GM12878 (cell line): ENCODE results near the gene ADPRM. TPM values are rescaled to one million over a fixed set of nuclear protein-coding genes. Genes with fewer than 3 reads are reported as not detected.

Experiments
- ATAC-seq: fragments of 200-7000 bp; cut with Tn5 transposase; 3 replicates; pipeline ENCODE4 v1.9.1; 2020; ENCODE audit warnings: mild to moderate bottlenecking, moderate library complexity
- BruUV-seq: library from RNA; stranded (reverse); fragments of 400-500 nt; replicated peaks from 2 replicates; lab custom pipeline; 2021; lab: Mats Ljungman, UMichigan
- CTCF ChIA-PET: fragments of 300-600 bp; sonication (Branson Sonifier 250); formaldehyde crosslinking; extraction: SDS; loops from one replicate; lab custom pipeline; 2021; ENCODE audit warnings: inconsistent platforms; lab: Yijun Ruan, JAX
- POLR2A ChIA-PET: fragments of 350-600 bp; formaldehyde crosslinking; extraction: SDS; loops from one replicate; lab custom pipeline; 2021; ENCODE audit warnings: inconsistent platforms; lab: Charles Lee
- RAD21 ChIA-PET: fragments of 300-600 bp; sonication (Branson Sonifier 250); formaldehyde crosslinking; loops from one replicate; lab custom pipeline; 2023; ENCODE audit warnings: antibody characterized with exemption; ENCODE audit not compliant: unreplicated experiment; lab: Charles Lee
- SMC1A ChIA-PET: fragments of 300-600 bp; sonication (Branson Sonifier 250); formaldehyde crosslinking; loops from one replicate; lab custom pipeline; 2023; ENCODE audit not compliant: unreplicated experiment, uncharacterized antibody; lab: Charles Lee
- DNase-seq: peaks from one replicate; pipeline ENCODE4 v3.0.0-alpha.2; 2011; ENCODE audit warnings: low read depth, low spot score
- FAIRE-seq: peaks from 3 replicates; lab custom pipeline; 2011; peaks lifted over from hg19 to GRCh38; lab: Jason Lieb, UNC
- H2AFZ ChIP-seq: 2 replicates; pipeline ENCODE4 v1.6.0; 2011; ENCODE audit warnings: low read depth, low read length, control low read depth; ENCODE audit not compliant: control insufficient read depth
- H3K27ac ChIP-seq: 2 replicates; pipeline ENCODE4 v1.5.1; 2011; ENCODE audit warnings: control low read depth; ENCODE audit not compliant: control insufficient read depth, insufficient read depth
- H3K27me3 ChIP-seq, 2 experiments: replicated peaks in 1 of 2; 2 replicates each; pipeline versions ENCODE4 v1.6.0 to v1.6.1; 2011; ENCODE audit warnings: low read length in 1 of 2; ENCODE audit not compliant: control insufficient read depth in 2 of 2, insufficient read depth in 2 of 2
- H3K36me3 ChIP-seq, 2 experiments: 2 replicates each; pipeline ENCODE4 v1.5.1; 2011; ENCODE audit warnings: low read length in 1 of 2; ENCODE audit not compliant: control insufficient read depth in 2 of 2, insufficient read depth in 2 of 2
- H3K4me1 ChIP-seq: 2 replicates; pipeline ENCODE4 v1.6.1; 2011; ENCODE audit warnings: mild to moderate bottlenecking, low read length, moderate library complexity, mixed read lengths; ENCODE audit not compliant: control insufficient read depth, insufficient read depth
- H3K4me2 ChIP-seq: 2 replicates; pipeline ENCODE4 v1.6.0; 2011; ENCODE audit warnings: control low read depth; ENCODE audit not compliant: control insufficient read depth, insufficient read depth
- H3K4me3 ChIP-seq: fragments of 200-600 bp; sonication (generic); 2 replicates; pipeline ENCODE4 v1.5.1; 2016
- H3K79me2 ChIP-seq: 2 replicates; pipeline ENCODE4 v1.6.0; 2011; ENCODE audit warnings: low read length; ENCODE audit not compliant: control insufficient read depth, insufficient read depth
- H3K9ac ChIP-seq: 2 replicates; pipeline ENCODE4 v1.8.0; 2011; ENCODE audit warnings: low read length, control low read depth, mixed read lengths; ENCODE audit not compliant: control insufficient read depth, insufficient read depth
- H3K9me3 ChIP-seq: replicated peaks from 3 replicates; pipeline ENCODE4 v1.5.1; 2011; ENCODE audit warnings: mild to moderate bottlenecking, low read length; ENCODE audit not compliant: control insufficient read depth, insufficient read depth
- H4K20me1 ChIP-seq: 2 replicates; pipeline ENCODE4 v1.6.0; 2011; ENCODE audit not compliant: control insufficient read depth, insufficient read depth
- CHD1 ChIP-seq: IDR thresholded peaks from 2 replicates; pipeline ENCODE4 v1.6.1; 2012; ENCODE audit warnings: low read depth, low read length, improper control_type of control experiment
- GABPA ChIP-seq: IDR thresholded peaks from 2 replicates; pipeline ENCODE4 v1.6.1; 2014; ENCODE audit warnings: antibody characterized with exemption, low read depth, mild to moderate bottlenecking, inconsistent platforms
- KDM1A ChIP-seq: fragments of 200-600 bp; sonication (generic); IDR thresholded peaks from 2 replicates; pipeline ENCODE4 v1.6.1; 2016; ENCODE audit warnings: borderline replicate concordance
- PAX8 ChIP-seq: fragments of 450-650 bp; IDR thresholded peaks from 2 replicates; pipeline ENCODE4 v1.6.1; 2017; ENCODE audit warnings: mild to moderate bottlenecking, moderate library complexity
- RB1 ChIP-seq: fragments of 450-650 bp; formaldehyde crosslinking; IDR thresholded peaks from 2 replicates; pipeline ENCODE4 v1.6.1; 2017; ENCODE audit warnings: mild to moderate bottlenecking, borderline replicate concordance
- RCOR1 ChIP-seq: conservative IDR thresholded peaks from 2 replicates; pipeline ENCODE4 v1.6.1; 2012; ENCODE audit warnings: low read depth, low read length, improper control_type of control experiment
- STAT1 ChIP-seq: fragments of 450-650 bp; conservative IDR thresholded peaks from 2 replicates; pipeline ENCODE4 v1.6.1; 2014; ENCODE audit warnings: antibody characterized with exemption, mild to moderate bottlenecking
- SUZ12 ChIP-seq: fragments of 200-600 bp; sonication (generic); IDR thresholded peaks from one replicate; pipeline ENCODE4 v1.6.1; 2018; ENCODE audit warnings: antibody characterized with exemption, mild to moderate bottlenecking; ENCODE audit not compliant: unreplicated experiment
- TCF7 ChIP-seq: IDR thresholded peaks from 2 replicates; pipeline ENCODE4 v1.6.1; 2014; ENCODE audit warnings: antibody characterized with exemption, borderline replicate concordance
- WGBS: methylation state at CpG from one replicate; pipeline ENCODE4 v1.1.6; 2016; ENCODE audit warnings: low lambda C conversion rate; ENCODE audit not compliant: insufficient replicate concordance, insufficient coverage; ENCODE audit errors: missing lambda C conversion rate; 5-methylcytosine and 5-hydroxymethylcytosine counted together
- in situ Hi-C: fragments of 300-500 bp; cut with MboI; formaldehyde crosslinking; loops from 9 replicates; pipeline ENCODE4 v1.14.3; 2018; ENCODE audit warnings: mixed read lengths
- intact Hi-C: fragments of 100-400 bp; cut with micrococcal nuclease; formaldehyde crosslinking; loops from one replicate; pipeline ENCODE4 v1.14.2; 2022; ENCODE audit not compliant: unreplicated experiment
- polyA plus RNA-seq, 11 experiments: library from polyadenylated mRNA; depleted of rRNA in 4 of 11; unstranded in 6 of 11; stranded (reverse) in 5 of 11; fragments of >200 nt; fragmentation: Nextera tagmentation in 4 of 11; fragmentation: Illumina TruSeq in 1 of 11; extraction: Ambion mirVana in 4 of 11; extraction: Trizol in 1 of 11; gene quantifications; 1 replicate in 1 of 11; 2 replicates in 10 of 11; pipeline versions ENCODE4 v1.2.1 to v1.2.3, GENCODE V29; 2011 to 2016; ENCODE audit warnings: inconsistent platforms in 2 of 11, missing spikeins in 2 of 11, low read depth in 1 of 11
- total RNA-seq, 4 experiments: library from RNA; depleted of rRNA in 3 of 4; stranded (reverse); fragments of >200 nt in 3 of 4; fragmentation: Illumina TruSeq in 1 of 4; extraction: Trizol in 1 of 4; gene quantifications; 2 replicates each; pipeline versions ENCODE4 v1.2.1 to v1.2.3, GENCODE V29; 2013 to 2021
- TF ChIP-seq, protein P1 (sequence below): IDR thresholded peaks from 2 replicates; pipeline ENCODE4 v1.6.1; 2012; ENCODE audit warnings: improper control_type of control experiment, low read depth, low read length; ENCODE audit not compliant: insufficient replicate concordance
- TF ChIP-seq, protein P2 (sequence below): fragments of 450-650 bp; IDR thresholded peaks from 2 replicates; pipeline ENCODE4 v1.6.1; 2018; ENCODE audit warnings: mild to moderate bottlenecking, low read depth, moderate library complexity; ENCODE audit not compliant: partially characterized antibody

The ADPRM gene
- total and polyA plus RNA-seq, 10 of the 15 experiments (the other 5 are each of a cell fraction or from before 2014, with no cell fraction given) = 7.1 to 18.4 (median 8.8) TPM

DNA sequence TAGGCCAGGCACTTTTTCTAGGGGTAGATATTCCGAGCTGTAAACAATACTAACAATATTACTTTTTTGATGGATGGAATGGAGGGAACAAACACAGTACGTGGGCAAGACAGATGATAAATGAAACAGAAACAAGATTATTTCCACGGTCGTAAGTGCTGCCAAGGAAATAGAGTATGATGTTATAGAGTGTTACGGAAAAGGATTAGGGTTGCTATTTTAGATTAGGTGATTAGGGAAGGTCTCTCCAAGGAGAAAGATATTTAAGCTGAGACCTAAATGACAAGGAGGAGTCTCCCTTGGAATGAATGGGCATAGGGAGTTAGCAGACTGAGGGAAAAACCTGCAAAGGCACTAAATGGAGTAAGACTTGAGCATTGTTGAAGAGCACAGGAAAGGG, 8.3 kb downstream of the ADPRM start:
- H3K36me3 ChIP-seq = peaks cover 2 to 12% of the 10 kb centered on the region in 2 experiments
- TF ChIP-seq PAX8 (no peak), GABPA (no peak), STAT1 (no peak), SUZ12 (no peak), CHD1 (no peak), TCF7 (no peak), RCOR1 (no peak), KDM1A (no peak), RB1 (no peak)
- TF ChIP-seq, protein P1, sequence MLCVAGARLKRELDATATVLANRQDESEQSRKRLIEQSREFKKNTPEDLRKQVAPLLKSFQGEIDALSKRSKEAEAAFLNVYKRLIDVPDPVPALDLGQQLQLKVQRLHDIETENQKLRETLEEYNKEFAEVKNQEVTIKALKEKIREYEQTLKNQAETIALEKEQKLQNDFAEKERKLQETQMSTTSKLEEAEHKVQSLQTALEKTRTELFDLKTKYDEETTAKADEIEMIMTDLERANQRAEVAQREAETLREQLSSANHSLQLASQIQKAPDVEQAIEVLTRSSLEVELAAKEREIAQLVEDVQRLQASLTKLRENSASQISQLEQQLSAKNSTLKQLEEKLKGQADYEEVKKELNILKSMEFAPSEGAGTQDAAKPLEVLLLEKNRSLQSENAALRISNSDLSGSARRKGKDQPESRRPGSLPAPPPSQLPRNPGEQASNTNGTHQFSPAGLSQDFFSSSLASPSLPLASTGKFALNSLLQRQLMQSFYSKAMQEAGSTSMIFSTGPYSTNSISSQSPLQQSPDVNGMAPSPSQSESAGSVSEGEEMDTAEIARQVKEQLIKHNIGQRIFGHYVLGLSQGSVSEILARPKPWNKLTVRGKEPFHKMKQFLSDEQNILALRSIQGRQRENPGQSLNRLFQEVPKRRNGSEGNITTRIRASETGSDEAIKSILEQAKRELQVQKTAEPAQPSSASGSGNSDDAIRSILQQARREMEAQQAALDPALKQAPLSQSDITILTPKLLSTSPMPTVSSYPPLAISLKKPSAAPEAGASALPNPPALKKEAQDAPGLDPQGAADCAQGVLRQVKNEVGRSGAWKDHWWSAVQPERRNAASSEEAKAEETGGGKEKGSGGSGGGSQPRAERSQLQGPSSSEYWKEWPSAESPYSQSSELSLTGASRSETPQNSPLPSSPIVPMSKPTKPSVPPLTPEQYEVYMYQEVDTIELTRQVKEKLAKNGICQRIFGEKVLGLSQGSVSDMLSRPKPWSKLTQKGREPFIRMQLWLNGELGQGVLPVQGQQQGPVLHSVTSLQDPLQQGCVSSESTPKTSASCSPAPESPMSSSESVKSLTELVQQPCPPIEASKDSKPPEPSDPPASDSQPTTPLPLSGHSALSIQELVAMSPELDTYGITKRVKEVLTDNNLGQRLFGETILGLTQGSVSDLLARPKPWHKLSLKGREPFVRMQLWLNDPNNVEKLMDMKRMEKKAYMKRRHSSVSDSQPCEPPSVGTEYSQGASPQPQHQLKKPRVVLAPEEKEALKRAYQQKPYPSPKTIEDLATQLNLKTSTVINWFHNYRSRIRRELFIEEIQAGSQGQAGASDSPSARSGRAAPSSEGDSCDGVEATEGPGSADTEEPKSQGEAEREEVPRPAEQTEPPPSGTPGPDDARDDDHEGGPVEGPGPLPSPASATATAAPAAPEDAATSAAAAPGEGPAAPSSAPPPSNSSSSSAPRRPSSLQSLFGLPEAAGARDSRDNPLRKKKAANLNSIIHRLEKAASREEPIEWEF = no peak
- TF ChIP-seq, protein P2, sequence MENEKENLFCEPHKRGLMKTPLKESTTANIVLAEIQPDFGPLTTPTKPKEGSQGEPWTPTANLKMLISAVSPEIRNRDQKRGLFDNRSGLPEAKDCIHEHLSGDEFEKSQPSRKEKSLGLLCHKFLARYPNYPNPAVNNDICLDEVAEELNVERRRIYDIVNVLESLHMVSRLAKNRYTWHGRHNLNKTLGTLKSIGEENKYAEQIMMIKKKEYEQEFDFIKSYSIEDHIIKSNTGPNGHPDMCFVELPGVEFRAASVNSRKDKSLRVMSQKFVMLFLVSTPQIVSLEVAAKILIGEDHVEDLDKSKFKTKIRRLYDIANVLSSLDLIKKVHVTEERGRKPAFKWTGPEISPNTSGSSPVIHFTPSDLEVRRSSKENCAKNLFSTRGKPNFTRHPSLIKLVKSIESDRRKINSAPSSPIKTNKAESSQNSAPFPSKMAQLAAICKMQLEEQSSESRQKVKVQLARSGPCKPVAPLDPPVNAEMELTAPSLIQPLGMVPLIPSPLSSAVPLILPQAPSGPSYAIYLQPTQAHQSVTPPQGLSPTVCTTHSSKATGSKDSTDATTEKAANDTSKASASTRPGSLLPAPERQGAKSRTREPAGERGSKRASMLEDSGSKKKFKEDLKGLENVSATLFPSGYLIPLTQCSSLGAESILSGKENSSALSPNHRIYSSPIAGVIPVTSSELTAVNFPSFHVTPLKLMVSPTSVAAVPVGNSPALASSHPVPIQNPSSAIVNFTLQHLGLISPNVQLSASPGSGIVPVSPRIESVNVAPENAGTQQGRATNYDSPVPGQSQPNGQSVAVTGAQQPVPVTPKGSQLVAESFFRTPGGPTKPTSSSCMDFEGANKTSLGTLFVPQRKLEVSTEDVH = no peak
- H3K79me2 ChIP-seq = no peaks in the 10 kb centered on the region; the same call in none of the 2 replicates
- no peak overlapping the region for H2AFZ ChIP-seq
- in situ Hi-C loops = no loop called here
- H3K4me2 ChIP-seq = no peak overlapping the region
- intact Hi-C loops = no loop called here
- POLR2A ChIA-PET = no interaction called here
- H3K9ac ChIP-seq = no peak overlapping the region
- DNase-seq (no peak), FAIRE-seq (no peak), ATAC-seq (no peak)
- CTCF ChIA-PET = interaction anchor here (1.6 kb wide), 1 partner anchor 60 kb away, joined by 4 read pairs; no protein-coding TSS in a partner anchor
- H3K27me3 ChIP-seq = no peaks in the 10 kb centered on the region
- no TSS peak for BruUV-seq
- SMC1A ChIA-PET = no interaction called here
- peaks cover 7% of the 10 kb centered on the region for H3K4me1 ChIP-seq
- over 99% methylated on average over 5 of the region's 5 CpGs for WGBS
- RAD21 ChIA-PET = no interaction called here
- H3K4me3 ChIP-seq = no peak overlapping the region
- H4K20me1 ChIP-seq = no peaks in the 10 kb centered on the region
- no peaks in the 10 kb centered on the region for H3K9me3 ChIP-seq
- H3K27ac ChIP-seq = no peak overlapping the region
